Effector memory CD4-positive, alpha-beta T cell (primary cell): ENCODE data around the gene HMX1.

Experiments
- DNase-seq, 3 donors: peaks; one replicate each; pipeline ENCODE4 v3.0.0-alpha.2; 2020
- H3K27ac ChIP-seq: 2 replicates; pipeline ENCODE4 v1.7.0; 2013; ENCODE audit warnings: mild to moderate bottlenecking, low read length, moderate library complexity; ENCODE audit not compliant: insufficient read depth, poor library complexity, severe bottlenecking
- H3K27me3 ChIP-seq: replicated peaks from 2 replicates; pipeline ENCODE4 v1.7.0; 2013; ENCODE audit warnings: mild to moderate bottlenecking, low read length; ENCODE audit not compliant: insufficient read depth, control insufficient read depth, poor library complexity, severe bottlenecking
- H3K36me3 ChIP-seq: 2 replicates; pipeline ENCODE4 v1.7.0; 2013; ENCODE audit warnings: mild to moderate bottlenecking, low read length, moderate library complexity; ENCODE audit not compliant: control insufficient read depth, insufficient read depth
- H3K4me1 ChIP-seq: 2 replicates; pipeline ENCODE4 v1.7.0; 2013; ENCODE audit warnings: low read length, mild to moderate bottlenecking; ENCODE audit not compliant: control insufficient read depth, insufficient read depth, poor library complexity, severe bottlenecking
- H3K4me3 ChIP-seq: 2 replicates; pipeline ENCODE4 v1.7.0; 2013; ENCODE audit warnings: low read length, low read depth, mild to moderate bottlenecking; ENCODE audit not compliant: insufficient read depth, poor library complexity, severe bottlenecking
- H3K9me3 ChIP-seq: 2 replicates; pipeline ENCODE4 v1.7.0; 2013; ENCODE audit warnings: mild to moderate bottlenecking, low read length, moderate library complexity; ENCODE audit not compliant: control insufficient read depth

HMX1 gene

DNA sequence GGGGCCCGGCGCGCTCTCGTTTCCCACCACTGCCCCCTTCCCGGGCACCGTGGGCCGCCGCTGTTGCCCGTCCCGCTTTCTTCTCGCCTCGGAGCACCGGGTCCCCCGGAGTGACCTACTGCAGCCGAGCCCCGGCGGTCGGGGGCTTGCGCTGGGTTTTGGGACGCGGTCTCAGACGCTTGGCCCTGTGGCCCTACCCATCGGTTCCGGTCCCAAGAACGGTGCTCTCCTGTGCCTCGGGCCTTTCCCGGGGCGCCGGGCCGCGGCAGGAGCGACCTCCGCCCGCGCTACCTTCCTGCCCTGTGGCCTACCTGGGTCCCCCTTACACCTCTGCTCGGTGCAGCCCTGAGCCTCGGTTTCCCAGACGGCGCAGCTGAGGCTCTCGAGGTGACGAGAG, 21.6 kb upstream of the HMX1 start:
- H3K4me3 ChIP-seq, result no peak overlapping the region
- no peak for DNase-seq
- no peaks in the 10 kb centered on the region for H3K9me3 ChIP-seq
- H3K4me1 ChIP-seq, result no peaks in the 10 kb centered on the region
- H3K36me3 ChIP-seq, result no peaks in the 10 kb centered on the region
- H3K27ac ChIP-seq, result no peak overlapping the region
- H3K27me3 ChIP-seq, result peaks cover 27% of the 10 kb centered on the region

DNA sequence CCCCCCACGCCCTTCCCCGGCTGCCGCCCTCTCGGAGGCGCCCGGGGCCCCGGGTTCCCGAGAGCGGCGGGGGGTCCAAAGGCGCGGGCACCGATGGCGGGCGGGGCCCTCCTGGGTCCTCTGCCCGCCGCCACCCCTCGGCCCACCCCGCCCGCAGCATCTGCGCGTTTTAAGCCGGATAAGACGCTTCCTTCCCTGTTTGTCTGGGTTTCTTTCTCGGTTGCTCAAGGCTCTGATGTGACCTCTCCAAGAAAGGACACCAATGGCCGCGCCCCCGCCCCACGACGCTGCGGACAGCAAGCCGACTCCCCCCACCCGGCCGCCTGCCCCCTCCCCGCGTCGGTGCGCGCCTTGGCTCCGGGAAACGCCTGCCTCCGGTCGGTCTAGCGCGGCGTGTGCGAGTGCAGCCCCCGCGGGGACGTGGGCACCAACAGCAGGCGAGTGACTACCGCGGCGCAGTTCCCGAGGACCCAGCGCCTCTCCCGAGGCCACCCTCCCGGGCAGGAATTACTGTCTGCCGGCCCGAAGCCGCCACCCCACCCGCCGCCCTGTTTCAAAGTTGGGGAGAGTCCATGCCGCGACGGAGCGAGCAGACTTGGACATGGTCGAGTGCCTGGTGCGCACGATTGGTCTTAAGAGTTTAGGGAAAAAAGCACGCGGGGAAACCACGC, 21.1 kb upstream of the HMX1 start:
- Histone ChIP-seq H3K27ac (no peak overlapping the region), H3K4me1 (no peaks in the 10 kb centered on the region), H3K27me3 (peaks cover 27% of the 10 kb centered on the region), H3K36me3 (no peaks in the 10 kb centered on the region), H3K9me3 (no peaks in the 10 kb centered on the region), H3K4me3 (no peak overlapping the region)
- DNase-seq, result no peak

DNA sequence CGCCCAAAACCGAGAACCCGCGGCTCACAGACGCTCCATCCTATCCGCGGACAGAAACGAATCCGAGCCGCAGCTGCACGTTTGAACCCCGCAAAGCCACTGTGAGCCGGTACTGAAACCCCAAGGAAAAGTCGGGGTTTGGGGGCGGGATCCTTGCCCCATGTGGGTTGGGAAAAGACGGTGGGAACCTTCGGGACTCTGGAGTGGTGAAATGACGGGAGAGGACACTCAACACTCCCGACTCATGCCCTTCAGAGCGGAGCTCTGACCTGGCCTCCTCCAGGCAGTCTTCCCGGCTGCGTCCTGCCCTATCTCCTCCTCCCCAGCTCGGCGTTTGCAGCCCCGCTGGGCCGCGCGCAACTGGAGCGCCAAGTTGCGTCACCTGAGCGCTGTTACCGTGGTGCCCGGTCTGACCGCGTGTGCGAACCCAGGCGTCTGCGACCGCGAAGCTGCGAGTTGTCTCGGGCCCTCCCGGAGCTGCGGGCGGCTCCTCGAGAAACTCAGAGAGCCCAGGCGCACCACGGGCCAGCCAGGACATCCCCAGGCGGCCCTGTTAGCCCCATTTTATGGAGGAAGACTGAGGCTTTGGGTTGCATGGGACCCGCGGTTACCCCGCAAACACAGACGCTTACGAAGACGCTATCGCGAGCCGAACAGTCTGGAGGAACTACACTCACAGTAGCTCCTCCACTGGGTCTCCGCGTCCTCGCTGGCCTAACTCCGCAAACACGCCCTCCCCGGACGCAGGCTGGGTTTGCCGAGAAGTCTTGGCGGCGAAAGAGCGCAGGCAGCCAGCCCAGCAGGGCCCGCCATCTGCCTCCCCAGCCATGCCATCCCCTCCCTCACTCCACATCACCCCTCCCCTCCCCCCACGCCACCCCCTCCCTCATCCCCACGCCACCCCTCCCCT, 20.3 kb upstream of the HMX1 start:
- Histone ChIP-seq H3K4me3 (no peak overlapping the region), H3K27ac (no peak overlapping the region), H3K27me3 (peaks cover 27% of the 10 kb centered on the region), H3K4me1 (no peaks in the 10 kb centered on the region), H3K9me3 (peaks cover 2% of the 10 kb centered on the region), H3K36me3 (no peaks in the 10 kb centered on the region)
- no peak for DNase-seq

DNA sequence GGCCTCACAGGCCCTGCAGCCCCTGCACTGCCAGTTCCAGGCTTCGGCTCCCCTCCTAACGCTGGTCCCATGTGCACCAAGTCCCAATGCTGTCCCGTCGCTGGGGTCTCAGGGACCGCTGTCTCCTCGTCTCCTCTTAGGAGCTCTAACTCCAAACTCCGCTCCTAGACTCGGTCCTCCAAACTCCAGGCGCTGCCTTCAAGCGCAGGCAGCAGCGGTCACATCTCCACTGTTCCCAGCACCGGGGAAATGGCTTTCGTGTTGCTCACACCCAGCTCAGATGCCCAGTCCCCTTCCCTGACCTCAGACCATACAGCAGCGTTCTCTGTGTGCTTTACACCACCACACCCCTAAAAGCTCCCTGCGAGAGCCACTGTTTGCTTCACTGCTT, 19.6 kb upstream of the HMX1 start:
- Histone ChIP-seq H3K27me3 (peaks cover 27% of the 10 kb centered on the region), H3K36me3 (no peaks in the 10 kb centered on the region), H3K27ac (no peak overlapping the region), H3K4me3 (no peak overlapping the region), H3K9me3 (peaks cover 6% of the 10 kb centered on the region), H3K4me1 (no peaks in the 10 kb centered on the region)
- DNase-seq, result no peak

DNA sequence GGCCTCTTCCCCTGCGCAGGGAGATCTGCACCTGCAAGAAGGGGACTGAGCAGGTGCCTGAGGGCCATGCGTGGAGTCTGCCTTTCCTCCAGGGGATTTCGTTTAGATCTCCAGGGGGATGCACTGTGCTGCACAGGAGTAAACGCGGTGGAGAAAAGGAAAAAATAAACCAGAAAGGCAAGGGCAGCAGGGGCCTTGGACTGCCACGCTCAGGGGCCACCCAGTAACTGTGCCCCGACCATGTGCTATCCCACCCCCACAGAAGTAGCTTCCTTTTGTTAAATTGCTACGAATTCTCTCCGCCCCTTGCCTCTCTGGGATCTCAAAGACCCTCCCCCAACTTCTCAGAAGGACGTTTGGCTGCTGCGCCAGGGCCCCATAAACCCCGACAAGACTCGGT, 17.2 kb upstream of the HMX1 start:
- Histone ChIP-seq H3K9me3 (peaks cover 6% of the 10 kb centered on the region), H3K4me3 (no peak overlapping the region), H3K4me1 (no peaks in the 10 kb centered on the region), H3K27ac (no peak overlapping the region), H3K27me3 (peaks cover 17% of the 10 kb centered on the region), H3K36me3 (no peaks in the 10 kb centered on the region)
- DNase-seq, result no peak

DNA sequence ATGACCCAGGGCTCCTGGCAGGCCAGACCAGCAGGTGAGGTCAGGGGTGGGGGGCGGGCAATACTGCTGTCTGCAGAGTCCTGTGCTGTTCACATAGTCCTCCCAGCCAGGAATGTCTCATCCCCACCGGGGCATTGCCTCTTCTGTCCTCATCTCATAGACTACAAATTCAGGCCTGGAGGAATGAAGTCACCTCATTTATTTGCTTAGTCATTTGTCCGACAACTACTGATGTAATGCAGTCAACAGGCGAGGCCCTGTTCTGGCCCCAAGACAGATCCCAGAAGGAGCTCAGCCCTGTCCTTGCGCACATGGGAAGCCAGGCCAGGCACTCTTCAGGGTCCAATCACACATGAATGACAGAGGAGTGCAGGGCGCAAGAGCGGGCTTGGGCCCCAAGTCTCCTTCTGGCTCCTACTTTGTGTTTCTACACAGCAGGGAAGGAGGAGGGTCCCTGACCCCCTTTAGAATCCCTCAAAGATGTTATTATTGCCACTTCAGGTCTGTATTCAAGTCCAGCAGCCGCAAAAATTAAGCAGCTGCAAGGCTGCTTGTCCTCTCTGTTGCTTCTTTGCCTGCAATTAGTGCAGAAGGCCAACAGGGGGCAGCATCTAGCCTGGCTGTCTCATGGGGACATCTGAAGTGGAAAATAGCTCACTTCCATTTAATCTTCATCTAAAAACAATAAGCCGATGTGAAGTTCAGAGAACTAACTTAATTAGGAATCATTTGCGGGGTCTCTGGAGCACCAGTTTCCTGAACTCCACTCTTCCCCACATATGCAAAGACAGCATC, 15.2 kb upstream of the HMX1 start:
- H3K4me3 ChIP-seq, result no peak overlapping the region
- no peaks in the 10 kb centered on the region for H3K4me1 ChIP-seq
- H3K27me3 ChIP-seq, result peaks cover 9% of the 10 kb centered on the region

DNA sequence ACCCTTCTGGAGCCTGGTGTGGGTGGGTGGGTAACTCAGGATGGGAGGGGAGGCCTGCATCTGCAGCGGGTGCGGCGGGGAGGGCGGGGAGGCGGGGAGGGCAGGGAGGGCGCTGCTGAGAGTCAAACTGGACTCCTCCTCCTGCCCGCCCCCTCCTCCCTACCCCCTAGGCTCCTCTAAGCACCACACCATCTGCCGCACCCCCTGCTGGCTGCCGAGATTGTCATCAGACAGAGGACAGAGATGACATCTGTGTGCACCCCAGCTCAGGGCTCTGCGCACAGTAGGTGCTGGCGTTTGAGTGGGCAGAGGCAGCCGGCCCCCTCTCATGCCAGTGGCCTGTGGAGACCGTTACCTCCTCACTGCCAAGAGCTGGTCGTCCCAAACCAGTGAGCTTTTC, 10.6 kb upstream of the HMX1 start:
- H3K4me1 ChIP-seq, result no peaks in the 10 kb centered on the region
- no peaks in the 10 kb centered on the region for H3K27me3 ChIP-seq
- H3K27ac ChIP-seq, result no peak overlapping the region
- DNase-seq, result no peak
- peaks cover 6% of the 10 kb centered on the region for H3K9me3 ChIP-seq
- no peaks in the 10 kb centered on the region for H3K36me3 ChIP-seq
- H3K4me3 ChIP-seq, result no peak overlapping the region

More for the DNA sequence above, 15.2 kb upstream of the HMX1 start:
- peaks cover 6% of the 10 kb centered on the region for H3K9me3 ChIP-seq
- H3K27ac ChIP-seq, result no peak overlapping the region
- H3K36me3 ChIP-seq, result no peaks in the 10 kb centered on the region
- no peak for DNase-seq

DNA sequence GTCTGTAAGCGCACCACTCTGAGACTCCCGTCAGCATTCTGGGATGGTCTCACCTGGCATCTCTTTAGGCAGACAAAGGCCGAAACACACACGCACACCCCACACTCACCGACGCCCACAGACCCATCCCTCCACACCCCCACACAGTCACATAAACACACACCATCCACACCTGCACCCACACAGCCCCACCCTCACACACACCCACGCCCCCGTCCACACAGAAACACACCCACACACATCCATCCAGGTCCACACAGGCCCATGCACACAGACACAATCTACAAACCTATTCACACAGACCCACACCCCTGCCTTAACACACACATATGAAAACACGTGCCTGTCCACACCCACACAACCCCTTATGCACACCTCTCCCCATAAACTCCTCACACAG, 9.2 kb upstream of the HMX1 start:
- no peaks in the 10 kb centered on the region for H3K9me3 ChIP-seq
- no peak overlapping the region for H3K4me3 ChIP-seq
- no peak for DNase-seq
- no peaks in the 10 kb centered on the region for H3K4me1 ChIP-seq
- H3K27ac ChIP-seq, result no peak overlapping the region
- no peaks in the 10 kb centered on the region for H3K36me3 ChIP-seq
- no peaks in the 10 kb centered on the region for H3K27me3 ChIP-seq

DNA sequence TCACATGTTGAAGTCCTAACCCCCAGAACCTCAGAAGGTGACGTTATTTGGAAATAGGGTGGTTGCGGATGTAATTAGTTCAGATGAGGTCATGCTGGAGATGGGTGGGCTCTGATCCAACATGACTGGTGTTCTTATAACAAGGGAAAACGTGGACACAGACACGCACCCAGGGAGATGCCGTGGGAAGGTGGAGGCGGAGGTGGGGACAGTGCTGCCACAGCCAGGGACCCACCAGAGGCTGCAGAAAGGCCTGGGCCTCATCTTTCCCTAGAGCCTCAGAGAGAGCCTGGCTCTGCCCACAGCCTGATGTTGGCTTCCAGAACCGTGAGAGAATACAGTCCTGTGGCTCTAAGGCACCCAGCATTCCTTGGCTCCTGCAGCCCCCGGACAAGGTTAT, 7.9 kb upstream of the HMX1 start:
- Histone ChIP-seq H3K9me3 (no peaks in the 10 kb centered on the region), H3K4me3 (no peak overlapping the region), H3K36me3 (no peaks in the 10 kb centered on the region), H3K4me1 (no peaks in the 10 kb centered on the region), H3K27ac (no peak overlapping the region), H3K27me3 (no peaks in the 10 kb centered on the region)
- no peak for DNase-seq

DNA sequence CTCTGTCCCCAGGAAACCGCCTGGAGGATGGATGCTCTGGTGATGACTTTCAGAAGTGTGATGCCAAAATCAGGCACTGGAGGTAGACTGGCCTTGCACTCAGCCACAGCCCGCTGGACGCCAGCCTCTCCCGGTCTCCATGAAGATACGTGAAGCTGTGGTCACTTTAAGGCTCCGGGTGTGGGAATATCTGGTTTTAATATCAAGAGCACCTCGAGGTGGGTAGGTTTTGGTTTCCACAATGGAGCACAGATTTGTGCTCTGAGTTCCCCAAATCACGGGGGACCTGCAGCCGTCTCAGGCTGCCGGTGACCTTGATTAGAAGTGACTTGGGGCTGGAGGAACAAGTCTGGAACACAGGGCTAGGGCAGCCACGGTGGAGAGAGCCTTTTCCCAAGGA, 6.8 kb upstream of the HMX1 start:
- H3K4me3 ChIP-seq, result no peak overlapping the region
- H3K27ac ChIP-seq, result no peak overlapping the region
- no peak for DNase-seq
- H3K9me3 ChIP-seq, result no peaks in the 10 kb centered on the region
- no peaks in the 10 kb centered on the region for H3K36me3 ChIP-seq
- H3K4me1 ChIP-seq, result no peaks in the 10 kb centered on the region
- H3K27me3 ChIP-seq, result no peaks in the 10 kb centered on the region
